ENCODE data around the gene CAMK1G. TPM values are rescaled to one million over a fixed set of nuclear protein-coding genes. Genes with fewer than 3 reads are reported as not detected.
A peak's percentile ranks its signal among the peaks of the same experiment; 100 is the strongest.

Gene CAMK1G
- total RNA-seq, 1 experiment from 2014 or later = not detected

DNA sequence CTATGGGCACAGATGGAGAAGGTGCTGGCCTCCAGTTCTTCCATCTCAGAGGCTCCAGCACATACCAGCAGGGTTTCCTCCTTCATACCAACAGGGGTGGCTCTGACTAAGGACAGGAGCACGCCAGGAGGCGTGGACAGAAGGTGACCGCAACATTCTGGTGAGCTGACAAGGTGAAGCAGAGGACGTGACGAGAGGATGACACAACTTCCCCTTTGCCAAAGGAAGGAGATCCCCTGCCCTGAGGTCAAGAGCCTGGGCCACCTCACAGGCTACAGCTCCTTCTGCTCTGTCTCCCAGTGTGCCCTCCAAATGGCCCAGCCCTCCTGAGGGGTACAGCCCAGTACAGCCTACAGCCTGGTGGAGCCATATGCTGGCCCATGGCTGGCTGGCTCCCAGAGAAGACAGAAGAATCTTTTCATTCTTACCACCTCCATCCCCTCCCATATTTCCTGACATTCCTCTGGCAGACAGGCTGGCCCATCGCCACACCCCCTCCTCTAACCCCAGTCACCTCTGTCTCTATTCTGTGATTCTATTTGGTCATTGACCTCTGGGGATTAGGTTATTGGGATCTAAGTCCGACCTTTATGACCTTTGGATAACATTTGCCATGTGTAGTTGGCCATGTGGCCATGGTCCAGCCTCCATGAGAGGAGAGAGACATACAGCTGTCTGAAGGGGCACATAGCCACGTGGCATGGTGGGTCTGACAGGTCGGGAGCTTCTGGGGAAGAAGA, 73.8 kb downstream of the CAMK1G start:
- Histone ChIP-seq H3K4me3 (ENCODE audit: low read depth, low read length) (no peak overlapping the region), H3K4me1 (peaks cover 76% of the 10 kb centered on the region), H3K27me3 (replicated peaks; ENCODE audit: control insufficient read depth, insufficient read depth, low read length) (no peaks in the 10 kb centered on the region), H3K36me3 (ENCODE audit: control insufficient read depth, insufficient read depth, low read length) (no peaks in the 10 kb centered on the region), H3K9me3 (no peaks in the 10 kb centered on the region)
- CTCF ChIA-PET = no interaction called here
- peaks cover 63% of the 10 kb centered on the region for H3K4me1 Mint-ChIP-seq (ENCODE audit: low read depth, unreplicated experiment)
- no peaks in the 10 kb centered on the region for H3K27me3 Mint-ChIP-seq (ENCODE audit: insufficient read depth, unreplicated experiment)
- DNase-seq = no peak
- BruUV-seq (replicated peaks) = no TSS peak
- H3K27ac Mint-ChIP-seq (ENCODE audit: unreplicated experiment) = peak overlapping the region; percentile 80
- peaks cover 7% of the 10 kb centered on the region for H3K36me3 Mint-ChIP-seq (ENCODE audit: insufficient read depth, unreplicated experiment)
- POLR2A ChIA-PET = no interaction called here
- intact Hi-C loops (cut with micrococcal nuclease; ENCODE audit: unreplicated experiment) = loop anchor here (10.0 kb wide), 2 partner anchors 233 to 263 kb away; no protein-coding TSS in a partner anchor
- TF ChIP-seq, protein P1, sequence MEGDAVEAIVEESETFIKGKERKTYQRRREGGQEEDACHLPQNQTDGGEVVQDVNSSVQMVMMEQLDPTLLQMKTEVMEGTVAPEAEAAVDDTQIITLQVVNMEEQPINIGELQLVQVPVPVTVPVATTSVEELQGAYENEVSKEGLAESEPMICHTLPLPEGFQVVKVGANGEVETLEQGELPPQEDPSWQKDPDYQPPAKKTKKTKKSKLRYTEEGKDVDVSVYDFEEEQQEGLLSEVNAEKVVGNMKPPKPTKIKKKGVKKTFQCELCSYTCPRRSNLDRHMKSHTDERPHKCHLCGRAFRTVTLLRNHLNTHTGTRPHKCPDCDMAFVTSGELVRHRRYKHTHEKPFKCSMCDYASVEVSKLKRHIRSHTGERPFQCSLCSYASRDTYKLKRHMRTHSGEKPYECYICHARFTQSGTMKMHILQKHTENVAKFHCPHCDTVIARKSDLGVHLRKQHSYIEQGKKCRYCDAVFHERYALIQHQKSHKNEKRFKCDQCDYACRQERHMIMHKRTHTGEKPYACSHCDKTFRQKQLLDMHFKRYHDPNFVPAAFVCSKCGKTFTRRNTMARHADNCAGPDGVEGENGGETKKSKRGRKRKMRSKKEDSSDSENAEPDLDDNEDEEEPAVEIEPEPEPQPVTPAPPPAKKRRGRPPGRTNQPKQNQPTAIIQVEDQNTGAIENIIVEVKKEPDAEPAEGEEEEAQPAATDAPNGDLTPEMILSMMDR (IDR thresholded peaks at IDR 0.05; ENCODE audit: insufficient read depth in 1 of 2, low read depth in 1 of 2, low read length in 1 of 2, severe bottlenecking in 1 of 2, unreplicated experiment in 1 of 2) = no peak
- no peak overlapping the region for H3K4me3 Mint-ChIP-seq (ENCODE audit: unreplicated experiment)
- H3K9me3 Mint-ChIP-seq (ENCODE audit: unreplicated experiment) = no peaks in the 10 kb centered on the region

DNA sequence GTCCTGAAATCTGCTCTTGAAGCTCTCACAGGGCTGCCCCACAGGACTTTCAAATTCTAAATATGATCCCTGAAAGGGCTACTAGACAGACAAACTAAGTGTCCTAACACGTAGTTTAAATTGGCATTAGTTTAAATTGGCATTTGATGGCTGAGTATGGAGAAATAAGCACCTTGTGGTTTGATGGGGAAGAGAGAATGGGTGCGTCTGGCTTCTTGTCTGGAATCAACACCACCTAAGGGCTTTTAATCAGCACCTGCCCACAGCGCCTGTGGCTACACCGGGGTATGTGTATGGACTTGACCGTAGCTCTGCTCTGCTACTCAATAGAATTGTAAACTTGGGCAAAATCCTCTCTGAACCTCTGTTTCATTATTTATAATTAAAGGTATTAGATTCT, 74.4 kb downstream of the CAMK1G start:
- Mint-ChIP-seq H3K27me3 (ENCODE audit: insufficient read depth, unreplicated experiment) (no peaks in the 10 kb centered on the region), H3K4me1 (ENCODE audit: low read depth, unreplicated experiment) (peaks cover 63% of the 10 kb centered on the region), H3K9me3 (ENCODE audit: unreplicated experiment) (no peaks in the 10 kb centered on the region), H3K36me3 (ENCODE audit: insufficient read depth, unreplicated experiment) (peaks cover 4% of the 10 kb centered on the region), H3K27ac (ENCODE audit: unreplicated experiment) (peak overlapping the region; percentile 80), H3K4me3 (ENCODE audit: unreplicated experiment) (no peak overlapping the region)
- no TSS peak for BruUV-seq (replicated peaks)
- no peak for DNase-seq
- H3K4me1 ChIP-seq = peaks cover 79% of the 10 kb centered on the region
- intact Hi-C loops (cut with micrococcal nuclease; ENCODE audit: unreplicated experiment) = loop anchor here (10.0 kb wide), 2 partner anchors 233 to 263 kb away; no protein-coding TSS in a partner anchor
- H3K27me3 ChIP-seq (replicated peaks; ENCODE audit: control insufficient read depth, insufficient read depth, low read length) = no peaks in the 10 kb centered on the region
- H3K4me3 ChIP-seq (ENCODE audit: low read depth, low read length) = no peak overlapping the region
- no peaks in the 10 kb centered on the region for H3K36me3 ChIP-seq (ENCODE audit: control insufficient read depth, insufficient read depth, low read length)
- ChIA-PET POLR2A (interaction anchor here (0.9 kb wide), 1 partner anchor 17 kb away, joined by 3 read pairs; no protein-coding TSS in a partner anchor), CTCF (no interaction called here)
- TF ChIP-seq, protein P1 (IDR thresholded peaks at IDR 0.05; ENCODE audit: insufficient read depth in 1 of 2, low read depth in 1 of 2, low read length in 1 of 2, severe bottlenecking in 1 of 2, unreplicated experiment in 1 of 2) = no peak
- no peaks in the 10 kb centered on the region for H3K9me3 ChIP-seq

DNA sequence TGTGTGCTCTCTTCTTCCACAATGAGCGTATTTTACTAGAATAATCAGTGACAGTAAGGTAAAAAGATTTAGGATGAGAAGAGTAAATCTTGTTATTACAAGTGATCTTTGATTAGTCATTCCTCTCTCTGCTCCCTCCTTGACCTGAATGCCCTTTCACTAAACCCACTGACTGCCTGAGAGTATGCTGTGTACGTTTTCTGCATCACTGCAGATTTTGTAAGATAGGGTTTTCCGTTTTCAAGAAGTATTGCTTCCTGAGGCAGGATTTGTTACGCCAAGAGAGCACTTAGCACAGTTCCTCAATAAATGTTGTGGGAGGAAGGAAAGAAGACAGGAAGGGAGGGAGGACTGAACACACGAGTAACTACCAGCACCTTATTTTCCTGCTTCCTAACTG, 76.4 kb downstream of the CAMK1G start:
- DNase-seq = no peak
- Mint-ChIP-seq H3K9me3 (ENCODE audit: unreplicated experiment) (no peaks in the 10 kb centered on the region), H3K36me3 (ENCODE audit: insufficient read depth, unreplicated experiment) (no peaks in the 10 kb centered on the region), H3K4me3 (ENCODE audit: unreplicated experiment) (no peak overlapping the region), H3K4me1 (ENCODE audit: low read depth, unreplicated experiment) (peaks cover 56% of the 10 kb centered on the region), H3K27me3 (ENCODE audit: insufficient read depth, unreplicated experiment) (no peaks in the 10 kb centered on the region), H3K27ac (ENCODE audit: unreplicated experiment) (peak overlapping the region; percentile 17)
- no TSS peak for BruUV-seq (replicated peaks)
- intact Hi-C loops (cut with micrococcal nuclease; ENCODE audit: unreplicated experiment) = loop anchor here (10.0 kb wide), 2 partner anchors 235 to 265 kb away; no protein-coding TSS in a partner anchor
- peaks cover 68% of the 10 kb centered on the region for H3K4me1 ChIP-seq
- no peaks in the 10 kb centered on the region for H3K9me3 ChIP-seq
- ChIA-PET POLR2A (no interaction called here), CTCF (no interaction called here)
- no peak overlapping the region for H3K4me3 ChIP-seq (ENCODE audit: low read depth, low read length)
- no peaks in the 10 kb centered on the region for H3K27me3 ChIP-seq (replicated peaks; ENCODE audit: control insufficient read depth, insufficient read depth, low read length)
- H3K36me3 ChIP-seq (ENCODE audit: control insufficient read depth, insufficient read depth, low read length) = no peaks in the 10 kb centered on the region
- TF ChIP-seq, protein P1 (IDR thresholded peaks at IDR 0.05; ENCODE audit: insufficient read depth in 1 of 2, low read depth in 1 of 2, low read length in 1 of 2, severe bottlenecking in 1 of 2, unreplicated experiment in 1 of 2) = no peak

Measured in Caco-2 (cell line).